Measurements from ENCODE around the gene CSF2. TPM values are rescaled to one million over a fixed set of nuclear protein-coding genes. Genes with fewer than 3 reads are reported as not detected.

Gene CSF2
- total RNA-seq, 6 experiments from 2014 or later: 0.21 TPM; not detected in 5

GRCh38 chr5:132090107-132090506 lies 16.5 kb downstream of the CSF2 start:
- no peak overlapping the region for H3K4me3 Mint-ChIP-seq
- no peaks in the 10 kb centered on the region for H3K9me3 Mint-ChIP-seq
- no peak for TF ChIP-seq CTCF (IDR thresholded peaks at IDR 0.05)
- H3K27me3 Mint-ChIP-seq (ENCODE audit: insufficient read depth): peaks cover 2% of the 10 kb centered on the region; the same call in 1 of the 2 replicates
- peak; percentile 87 for DNase-seq
- peaks cover 65% of the 10 kb centered on the region for H3K4me1 Mint-ChIP-seq (ENCODE audit: low read depth)
- H3K27ac Mint-ChIP-seq: no peak overlapping the region
- H3K36me3 Mint-ChIP-seq (ENCODE audit: low read depth): no peaks in the 10 kb centered on the region

- Mint-ChIP-seq H3K27me3 (ENCODE audit: insufficient read depth) (peaks cover 2% of the 10 kb centered on the region; the same call in 1 of the 2 replicates), H3K4me1 (ENCODE audit: low read depth) (peaks cover 74% of the 10 kb centered on the region), H3K36me3 (ENCODE audit: low read depth) (no peaks in the 10 kb centered on the region), H3K9me3 (no peaks in the 10 kb centered on the region), H3K27ac (peak overlapping the region; percentile 98), H3K4me3 (no peak overlapping the region)
- no peak for TF ChIP-seq CTCF (IDR thresholded peaks at IDR 0.05)
- DNase-seq: no peak
These were observed 19.7 kb downstream of the CSF2 start for GRCh38 chr5:132093271-132093670.

- peaks cover 2% of the 10 kb centered on the region; the same call in 1 of the 2 replicates for H3K27me3 Mint-ChIP-seq (ENCODE audit: insufficient read depth)
- H3K4me1 Mint-ChIP-seq (ENCODE audit: low read depth): peaks cover 78% of the 10 kb centered on the region
- no peaks in the 10 kb centered on the region for H3K36me3 Mint-ChIP-seq (ENCODE audit: low read depth)
- DNase-seq: peak; percentile 98
- peak overlapping the region; percentile 77 for H3K4me3 Mint-ChIP-seq
- TF ChIP-seq CTCF (IDR thresholded peaks at IDR 0.05): no peak
- H3K9me3 Mint-ChIP-seq: no peaks in the 10 kb centered on the region
- peak overlapping the region; percentile 98 for H3K27ac Mint-ChIP-seq
These were observed 20.9 kb downstream of the CSF2 start for GRCh38 chr5:132094393-132095076.

GRCh38 chr5:132095077-132095410 lies 21.5 kb downstream of the CSF2 start:
- no peaks in the 10 kb centered on the region for H3K9me3 Mint-ChIP-seq
- peaks cover 2% of the 10 kb centered on the region; the same call in 1 of the 2 replicates for H3K27me3 Mint-ChIP-seq (ENCODE audit: insufficient read depth)
- no peak for TF ChIP-seq CTCF (IDR thresholded peaks at IDR 0.05)
- DNase-seq: no peak
- H3K36me3 Mint-ChIP-seq (ENCODE audit: low read depth): no peaks in the 10 kb centered on the region
- H3K27ac Mint-ChIP-seq: peak overlapping the region; percentile 98
- peak overlapping the region; percentile 77 for H3K4me3 Mint-ChIP-seq
- H3K4me1 Mint-ChIP-seq (ENCODE audit: low read depth): peaks cover 78% of the 10 kb centered on the region

GRCh38 chr5:132095424-132095972 lies 21.9 kb downstream of the CSF2 start:
- TF ChIP-seq CTCF (IDR thresholded peaks at IDR 0.05): no peak
- H3K4me1 Mint-ChIP-seq (ENCODE audit: low read depth): peaks cover 76% of the 10 kb centered on the region
- no peaks in the 10 kb centered on the region for H3K9me3 Mint-ChIP-seq
- no peak for DNase-seq
- H3K36me3 Mint-ChIP-seq (ENCODE audit: low read depth): no peaks in the 10 kb centered on the region
- peak overlapping the region; percentile 98 for H3K27ac Mint-ChIP-seq
- H3K4me3 Mint-ChIP-seq: peak overlapping the region; percentile 77
- peaks cover 2% of the 10 kb centered on the region; the same call in 1 of the 2 replicates for H3K27me3 Mint-ChIP-seq (ENCODE audit: insufficient read depth)

All from HFFc6 (cell line).